Muscle layer of colon (tissue), 2 donors: ENCODE data around the gene ZNF407.

Experiments
- H3K27ac ChIP-seq: one replicate; pipeline ENCODE4 v1.7.0; 2013; ENCODE audit warnings: low read depth, mild to moderate bottlenecking, low read length, moderate library complexity
- H3K27me3 ChIP-seq, 2 donors: one replicate each; pipeline ENCODE4 v1.7.0; 2013; ENCODE audit warnings: low read length in 2 of 2, mild to moderate bottlenecking in 2 of 2; ENCODE audit not compliant: insufficient read depth in 2 of 2, control insufficient read depth in 1 of 2
- H3K36me3 ChIP-seq: one replicate; pipeline ENCODE4 v1.7.0; 2013; ENCODE audit warnings: mild to moderate bottlenecking, low read length; ENCODE audit not compliant: insufficient read depth
- H3K4me1 ChIP-seq: one replicate; pipeline ENCODE4 v1.7.0; 2013; ENCODE audit warnings: mild to moderate bottlenecking, low read length; ENCODE audit not compliant: insufficient read depth
- H3K4me3 ChIP-seq, 2 donors: one replicate each; pipeline ENCODE4 v1.7.0; 2013; ENCODE audit warnings: low read length in 2 of 2, low read depth in 1 of 2, mild to moderate bottlenecking in 1 of 2, moderate library complexity in 1 of 2
- H3K9ac ChIP-seq: one replicate; pipeline ENCODE4 v1.7.0; 2013; ENCODE audit warnings: low read length
- H3K9me3 ChIP-seq: one replicate; pipeline ENCODE4 v1.7.0; 2013; ENCODE audit warnings: mild to moderate bottlenecking, low read length
- donor health status: abdominal sarcoma.
- donor health status: Adenocarcinoma of cecum.

The ZNF407 gene

DNA sequence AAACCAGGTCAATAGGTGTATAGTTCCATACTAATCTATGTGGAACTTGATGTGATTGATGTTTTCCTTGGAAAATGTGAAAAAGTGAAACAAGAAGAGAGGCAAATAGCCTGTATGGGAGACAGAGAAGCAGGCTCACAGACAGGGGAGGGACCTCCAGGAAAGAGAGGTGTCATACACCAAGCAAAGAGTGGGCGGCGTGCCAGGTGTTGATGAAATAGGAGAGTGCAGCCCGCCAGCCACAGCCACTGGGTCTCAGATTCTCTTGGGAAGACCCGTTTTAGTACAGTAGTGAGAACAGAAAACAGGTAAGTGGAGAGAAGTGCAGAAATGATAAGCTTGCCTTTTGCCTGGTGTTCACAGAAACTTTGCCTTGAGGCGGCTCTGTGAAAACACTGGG is 301.9 kb downstream of the ZNF407 start:
- no peaks in the 10 kb centered on the region for H3K36me3 ChIP-seq
- no peak overlapping the region for H3K27ac ChIP-seq
- no peaks in the 10 kb centered on the region for H3K27me3 ChIP-seq
- peaks cover 4% of the 10 kb centered on the region for H3K4me1 ChIP-seq
- no peaks in the 10 kb centered on the region for H3K9me3 ChIP-seq
- H3K9ac ChIP-seq = no peak overlapping the region
- H3K4me3 ChIP-seq = no peak overlapping the region

DNA sequence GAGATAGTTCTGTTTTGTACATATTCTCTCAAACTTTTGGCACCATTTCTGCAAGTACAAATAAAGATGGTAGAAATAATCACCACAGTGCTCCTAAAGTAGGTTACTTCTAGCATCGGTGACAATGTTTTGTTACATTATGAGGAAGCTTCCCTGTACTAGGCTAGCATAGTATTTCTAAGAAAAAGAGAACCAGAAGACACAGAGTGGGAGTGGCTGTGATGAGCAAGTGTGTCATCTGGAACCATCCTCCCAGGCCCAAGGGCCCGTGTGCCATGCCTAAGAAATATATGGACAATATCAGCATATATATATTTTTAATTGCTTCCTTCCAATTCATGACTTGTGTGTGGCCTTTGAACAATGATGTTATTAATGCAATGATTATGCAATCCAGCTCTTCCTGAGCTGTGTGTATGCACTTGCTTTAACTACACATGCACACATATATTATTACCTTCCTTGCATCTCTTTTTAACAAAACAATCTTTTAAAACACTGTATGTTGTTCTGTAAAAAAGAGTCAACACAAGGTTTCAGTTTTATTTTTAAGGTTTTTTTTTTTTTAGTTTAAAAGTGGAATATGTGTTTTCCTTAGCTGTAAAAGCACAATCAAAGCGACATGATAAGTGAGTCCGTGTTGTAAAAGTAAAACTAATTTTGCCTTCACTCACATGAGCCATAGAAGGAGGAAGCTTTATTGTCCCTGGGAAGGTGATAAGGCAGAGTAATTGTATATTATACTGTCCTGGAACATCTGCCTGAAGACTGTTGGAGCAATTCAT is 303.9 kb downstream of the ZNF407 start:
- Histone ChIP-seq H3K27ac (no peak overlapping the region), H3K27me3 (no peaks in the 10 kb centered on the region), H3K36me3 (no peaks in the 10 kb centered on the region), H3K9ac (no peak overlapping the region), H3K4me1 (peaks cover 12% of the 10 kb centered on the region), H3K9me3 (no peaks in the 10 kb centered on the region), H3K4me3 (no peak overlapping the region)

DNA sequence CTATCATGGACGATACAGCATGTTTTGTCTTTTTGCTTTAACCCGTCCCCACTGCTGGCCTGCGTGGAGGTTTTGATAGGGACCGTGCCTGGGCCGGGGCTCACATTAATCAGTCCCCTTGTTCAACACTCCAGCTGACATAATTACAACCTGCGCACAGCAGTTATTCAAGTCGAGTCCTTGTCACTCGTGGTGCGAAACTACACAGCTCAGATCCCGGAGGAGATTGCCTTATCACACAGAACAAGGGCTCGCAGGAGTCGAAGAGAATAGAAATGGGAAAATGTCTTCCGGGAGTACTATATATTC is 304.4 kb downstream of the ZNF407 start:
- H3K9me3 ChIP-seq = no peaks in the 10 kb centered on the region
- H3K36me3 ChIP-seq = no peaks in the 10 kb centered on the region
- H3K27ac ChIP-seq = no peak overlapping the region
- peaks cover 12% of the 10 kb centered on the region for H3K4me1 ChIP-seq
- no peak overlapping the region for H3K4me3 ChIP-seq
- H3K9ac ChIP-seq = no peak overlapping the region
- H3K27me3 ChIP-seq = no peaks in the 10 kb centered on the region

DNA sequence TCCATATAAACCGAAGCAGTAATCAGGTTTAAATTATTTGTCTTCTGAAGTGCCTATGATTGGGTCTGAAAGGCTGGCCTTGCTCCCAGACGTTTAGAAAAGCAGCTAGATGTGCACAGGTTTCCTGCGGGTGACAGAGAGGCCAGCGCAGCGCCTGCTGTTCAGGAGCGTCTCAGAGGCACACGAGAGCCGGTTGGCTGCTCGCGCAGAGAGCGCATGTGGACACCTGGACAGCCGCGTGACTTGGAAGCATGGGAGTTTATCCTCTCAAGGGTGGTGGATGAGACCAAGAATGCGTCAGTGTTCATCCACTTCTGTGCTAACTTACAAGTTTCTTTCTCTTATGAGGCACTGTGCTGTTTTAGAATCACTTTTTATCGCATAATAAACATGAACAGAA is 307.6 kb downstream of the ZNF407 start:
- Histone ChIP-seq H3K36me3 (no peaks in the 10 kb centered on the region), H3K4me1 (peaks cover 12% of the 10 kb centered on the region), H3K27me3 (no peaks in the 10 kb centered on the region), H3K27ac (peak overlapping the region; percentile 50), H3K4me3 (peak overlapping the region in 1 of 2 donors; percentile 22), H3K9ac (no peak overlapping the region), H3K9me3 (no peaks in the 10 kb centered on the region)

DNA sequence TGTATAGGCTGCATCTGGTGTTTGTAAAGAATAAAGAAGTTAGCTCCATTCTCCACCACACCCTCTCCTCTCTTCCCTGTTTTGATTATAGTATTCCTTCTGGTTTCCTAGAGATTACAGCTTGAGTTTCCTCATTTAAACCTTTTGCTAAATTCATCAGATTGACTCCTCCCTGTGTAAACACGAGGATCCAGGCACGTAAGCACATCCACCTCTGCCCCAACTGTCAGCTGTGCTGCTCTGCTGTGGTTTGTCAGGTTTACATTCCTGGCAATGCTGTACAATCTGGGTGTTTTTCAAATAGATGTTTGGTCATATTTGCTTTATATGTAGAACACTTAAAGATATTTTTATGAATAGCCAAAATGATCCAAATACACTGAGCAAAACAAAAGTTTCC is 308.5 kb downstream of the ZNF407 start:
- H3K9ac ChIP-seq = no peak overlapping the region
- H3K27me3 ChIP-seq = no peaks in the 10 kb centered on the region
- H3K4me1 ChIP-seq = peaks cover 12% of the 10 kb centered on the region
- no peaks in the 10 kb centered on the region for H3K9me3 ChIP-seq
- H3K4me3 ChIP-seq = no peak overlapping the region
- H3K27ac ChIP-seq = peak overlapping the region; percentile 12
- H3K36me3 ChIP-seq = no peaks in the 10 kb centered on the region

DNA sequence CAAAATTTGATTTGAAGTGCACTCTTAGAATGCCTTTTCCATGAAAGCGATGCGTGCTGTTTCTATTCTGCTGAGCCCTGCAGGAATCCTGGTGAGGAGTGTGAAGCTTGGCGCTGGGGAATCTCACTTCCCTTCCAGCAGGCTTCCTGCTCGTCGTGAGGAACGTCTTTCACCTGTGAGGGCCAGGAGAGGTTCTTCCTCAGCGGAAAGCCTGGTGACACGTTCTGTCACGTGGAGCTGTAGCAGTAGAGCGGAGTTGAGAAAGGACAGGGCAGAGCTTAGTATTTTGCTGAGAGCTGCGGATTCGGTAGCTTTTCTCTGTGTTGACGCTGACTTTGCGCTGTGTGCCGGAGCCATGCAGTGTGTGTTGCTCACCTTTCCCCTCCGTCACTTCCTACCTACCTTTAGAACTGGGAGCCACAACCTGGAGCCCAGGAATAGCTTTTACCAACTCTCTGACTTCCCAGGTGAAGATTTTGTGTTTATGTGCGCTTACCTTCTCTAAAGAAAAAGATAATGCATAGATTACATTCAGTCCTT is 316.5 kb downstream of the ZNF407 start:
- H3K36me3 ChIP-seq = no peaks in the 10 kb centered on the region
- no peak overlapping the region for H3K27ac ChIP-seq
- no peaks in the 10 kb centered on the region for H3K9me3 ChIP-seq

DNA sequence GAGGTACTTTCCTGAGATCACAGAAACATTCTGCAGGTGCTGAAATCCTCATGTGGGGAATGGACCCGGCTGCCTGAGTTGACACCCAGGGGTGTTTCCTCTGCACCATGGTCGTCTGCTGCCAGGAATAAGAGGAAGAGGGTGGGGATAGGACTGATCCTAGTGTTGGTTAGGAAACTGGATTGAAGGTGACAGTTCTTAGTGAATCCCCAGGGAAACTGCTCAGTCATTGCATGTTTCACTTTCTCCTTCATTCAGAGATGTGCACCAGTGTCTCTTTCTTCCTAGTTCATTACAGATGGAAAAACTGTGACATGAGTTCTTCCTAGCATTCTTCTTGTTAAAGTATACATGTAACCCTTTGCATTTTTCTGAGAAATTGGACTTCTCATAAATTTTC is 317.0 kb downstream of the ZNF407 start:
- Histone ChIP-seq H3K4me3 (no peak overlapping the region), H3K27ac (no peak overlapping the region), H3K4me1 (no peaks in the 10 kb centered on the region), H3K9me3 (no peaks in the 10 kb centered on the region), H3K36me3 (no peaks in the 10 kb centered on the region), H3K9ac (no peak overlapping the region), H3K27me3 (no peaks in the 10 kb centered on the region)

More for the DNA sequence above, 316.5 kb downstream of the ZNF407 start:
- Histone ChIP-seq H3K27me3 (no peaks in the 10 kb centered on the region), H3K4me3 (no peak overlapping the region), H3K4me1 (no peaks in the 10 kb centered on the region), H3K9ac (no peak overlapping the region)

DNA sequence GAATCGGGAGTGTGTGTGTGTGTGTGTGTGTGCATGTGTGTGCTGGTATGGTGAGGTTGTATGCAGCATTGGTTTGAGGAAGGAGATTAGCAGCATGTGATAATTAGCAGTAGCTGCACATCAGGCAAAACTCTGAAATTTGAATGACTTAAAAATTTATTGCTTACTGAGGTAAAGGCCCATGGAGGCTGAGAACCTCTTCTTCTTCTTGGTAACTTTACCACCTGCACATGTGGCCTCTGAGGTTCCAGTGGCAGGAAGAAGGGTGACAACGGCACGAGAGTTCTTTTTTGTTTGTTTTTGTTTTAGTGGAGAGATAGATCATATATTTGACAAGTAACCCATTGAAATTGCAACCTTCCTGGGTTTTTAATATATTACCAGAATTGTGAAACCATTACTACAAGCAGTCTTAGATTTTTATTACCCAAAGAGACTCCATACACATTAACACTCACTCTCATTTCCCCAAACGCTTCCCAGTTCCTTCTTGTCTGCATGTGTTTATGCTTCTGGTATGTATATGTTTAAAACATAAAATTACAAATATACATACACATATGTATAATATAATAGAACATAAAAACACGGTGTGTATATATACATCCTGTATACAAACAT is 319.2 kb downstream of the ZNF407 start:
- no peaks in the 10 kb centered on the region for H3K4me1 ChIP-seq
- H3K36me3 ChIP-seq = peaks cover 7% of the 10 kb centered on the region
- no peaks in the 10 kb centered on the region for H3K27me3 ChIP-seq
- H3K4me3 ChIP-seq = no peak overlapping the region
- no peak overlapping the region for H3K9ac ChIP-seq
- no peak overlapping the region for H3K27ac ChIP-seq
- H3K9me3 ChIP-seq = no peaks in the 10 kb centered on the region

DNA sequence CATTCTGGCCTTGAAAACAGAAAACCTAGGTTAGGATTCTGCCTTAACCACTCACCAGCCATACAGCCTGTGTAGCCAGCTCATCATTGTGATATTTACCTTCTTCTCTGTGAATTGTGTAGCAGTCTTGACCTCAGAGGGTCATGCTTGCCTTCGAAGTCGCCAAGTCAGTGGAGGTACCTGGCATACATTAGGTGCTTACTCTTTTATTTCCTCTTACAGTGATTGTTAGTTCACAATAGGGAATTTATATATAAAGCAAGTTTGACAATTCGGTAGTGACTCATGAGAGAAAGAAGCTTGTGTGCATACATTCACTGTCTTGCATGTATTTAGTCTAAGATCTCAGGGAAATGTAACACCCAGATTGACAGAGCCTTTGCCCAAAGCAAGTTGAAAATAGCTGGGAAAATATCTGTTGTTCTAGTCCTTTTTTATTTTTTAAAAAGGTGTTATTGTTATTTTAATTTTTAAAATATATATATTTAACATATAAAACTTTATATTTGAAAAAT is 320.7 kb downstream of the ZNF407 start:
- Histone ChIP-seq H3K9me3 (no peaks in the 10 kb centered on the region), H3K4me3 (no peak overlapping the region), H3K9ac (no peak overlapping the region), H3K4me1 (no peaks in the 10 kb centered on the region), H3K27me3 (no peaks in the 10 kb centered on the region), H3K36me3 (peaks cover 7% of the 10 kb centered on the region), H3K27ac (no peak overlapping the region)

DNA sequence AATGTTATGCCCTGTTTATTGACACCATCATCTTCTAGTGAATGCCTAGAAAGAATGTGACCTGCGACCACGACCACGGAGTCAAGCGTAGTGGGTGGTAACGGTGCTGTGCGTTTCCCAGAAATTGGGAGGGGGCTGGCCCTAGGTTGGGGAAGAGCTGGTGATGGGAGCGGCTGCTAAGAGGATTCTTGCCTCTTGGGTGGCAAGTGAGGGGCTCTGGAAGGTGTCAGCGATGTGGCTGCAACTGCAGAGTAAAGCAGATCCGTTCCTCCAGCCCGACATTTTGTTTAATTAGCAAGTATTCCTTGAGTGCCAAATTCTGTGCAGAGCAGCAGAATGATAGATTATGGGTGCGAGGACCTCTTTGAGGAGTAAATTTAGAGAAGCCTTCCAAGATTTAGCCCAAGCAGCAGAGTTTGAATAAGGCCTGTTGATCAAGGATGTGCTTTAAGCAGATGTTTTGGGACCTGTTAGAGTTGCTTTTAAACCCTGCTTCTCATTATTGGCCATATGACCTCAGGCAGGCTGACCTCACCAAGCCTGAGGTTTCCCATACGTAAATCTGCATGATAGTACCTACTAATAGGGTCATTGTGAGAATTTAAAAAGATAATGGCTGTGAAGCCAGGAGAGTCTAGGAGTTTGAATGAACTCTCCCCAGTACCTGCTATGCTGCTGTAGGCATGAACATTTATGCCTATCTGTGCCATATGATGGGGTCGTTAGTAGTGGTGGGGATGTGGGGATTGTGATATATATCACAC is 323.6 kb downstream of the ZNF407 start:
- H3K9me3 ChIP-seq = no peaks in the 10 kb centered on the region
- H3K4me3 ChIP-seq = no peak overlapping the region
- no peak overlapping the region for H3K9ac ChIP-seq
- no peaks in the 10 kb centered on the region for H3K4me1 ChIP-seq
- peaks cover 7% of the 10 kb centered on the region for H3K36me3 ChIP-seq
- H3K27me3 ChIP-seq = no peaks in the 10 kb centered on the region
- no peak overlapping the region for H3K27ac ChIP-seq

DNA sequence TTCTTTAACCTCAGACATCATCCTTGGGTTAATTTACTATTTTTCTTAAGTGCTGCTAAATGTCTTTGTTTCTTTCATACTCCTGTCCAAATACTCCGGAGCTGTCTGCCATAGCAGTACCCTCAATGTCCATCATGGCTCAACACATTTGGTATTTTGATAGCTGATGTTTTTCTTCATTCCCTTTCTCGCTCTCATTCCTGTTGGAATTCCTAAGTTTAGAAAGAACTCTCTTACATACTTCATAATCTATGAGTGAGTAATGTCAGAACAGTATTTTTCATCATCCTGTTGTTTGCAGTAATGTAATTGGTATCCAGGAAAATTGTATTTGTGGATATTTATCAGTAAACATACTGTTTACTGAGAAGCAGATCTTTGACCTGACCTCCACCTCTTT is 328.4 kb downstream of the ZNF407 start:
- H3K27me3 ChIP-seq = no peaks in the 10 kb centered on the region

More for the DNA sequence above, 328.4 kb downstream of the ZNF407 start:
- H3K4me3 ChIP-seq = no peak overlapping the region
- H3K4me1 ChIP-seq = no peaks in the 10 kb centered on the region
- H3K9me3 ChIP-seq = no peaks in the 10 kb centered on the region
- H3K36me3 ChIP-seq = peaks cover 6% of the 10 kb centered on the region
- H3K9ac ChIP-seq = no peak overlapping the region
- no peak overlapping the region for H3K27ac ChIP-seq
